Coronary artery (tissue), 2 donors: ENCODE data around the gene DPYSL3.
A peak's percentile ranks its signal among the peaks of the same experiment; 100 is the strongest.

ENCODE experiments used
- DNase-seq: peaks from one replicate; pipeline ENCODE4 v3.0.0-alpha.2; 2017; ENCODE audit warnings: low spot score
- H3K27ac ChIP-seq, 2 donors: fragments of 200-600 bp; sonication (generic); one replicate each; pipeline ENCODE4 v1.5.1; 2016 to 2019
- H3K4me3 ChIP-seq: fragments of 200-600 bp; sonication (generic); 2 replicates; pipeline ENCODE4 v1.5.1; 2016; ENCODE audit warnings: mild to moderate bottlenecking, moderate library complexity
- CTCF ChIP-seq: fragments of 200-600 bp; sonication (generic); IDR thresholded peaks from one replicate; pipeline ENCODE4 v1.5.1; 2019; ENCODE audit warnings: antibody characterized with exemption

Gene DPYSL3

GRCh38 chr5:147504011-147504410 lies 5.9 kb downstream of the DPYSL3 start:
- H3K4me3 ChIP-seq, result no peak overlapping the region
- no peak for DNase-seq
- no peak for TF ChIP-seq CTCF
- H3K27ac ChIP-seq, result peak overlapping the region; percentile 46 to 69

GRCh38 chr5:147490989-147491388 lies 18.9 kb downstream of the DPYSL3 start:
- DNase-seq, result no peak
- TF ChIP-seq CTCF, result no peak
- H3K4me3 ChIP-seq, result no peak overlapping the region
- no peak overlapping the region for H3K27ac ChIP-seq

GRCh38 chr5:147487031-147487750 lies 22.7 kb downstream of the DPYSL3 start:
- no peak for DNase-seq
- H3K4me3 ChIP-seq, result no peak overlapping the region
- no peak overlapping the region for H3K27ac ChIP-seq
- TF ChIP-seq CTCF, result no peak

- H3K4me3 ChIP-seq, result no peak overlapping the region
- TF ChIP-seq CTCF, result no peak
- H3K27ac ChIP-seq, result peak overlapping the region in 1 of 2 donors; percentile 88
- DNase-seq, result no peak
Measured at GRCh38 chr5:147485814-147486213, 24.1 kb downstream of the DPYSL3 start.

- no peak for DNase-seq
- no peak for TF ChIP-seq CTCF
- Histone ChIP-seq H3K4me3 (peak overlapping the region; percentile 37), H3K27ac (peak overlapping the region; percentile 66 to 88)
Measured at GRCh38 chr5:147485046-147485445, 24.8 kb downstream of the DPYSL3 start.

GRCh38 chr5:147484708-147485020 lies 25.2 kb downstream of the DPYSL3 start:
- peak overlapping the region; percentile 66 to 88 for H3K27ac ChIP-seq
- peak overlapping the region; percentile 37 for H3K4me3 ChIP-seq
- no peak for TF ChIP-seq CTCF
- DNase-seq, result no peak

- peak; percentile 82 for DNase-seq
- Histone ChIP-seq H3K4me3 (peak overlapping the region; percentile 37), H3K27ac (peak overlapping the region; percentile 66 to 88)
- no peak for TF ChIP-seq CTCF
Measured at GRCh38 chr5:147483961-147484707, 25.7 kb downstream of the DPYSL3 start.
